ENCODE data around the gene AKAP11. TPM values are rescaled to one million over a fixed set of nuclear protein-coding genes. Genes with fewer than 3 reads are reported as not detected.

Gene AKAP11
- total RNA-seq, 1 donor from 2014 or later = 37.2 TPM

- H3K4me1 ChIP-seq = no peaks in the 10 kb centered on the region
- no peak for ATAC-seq
These were observed 92.1 kb downstream of the AKAP11 start for GRCh38 chr13:42363941-42364612.

DNA sequence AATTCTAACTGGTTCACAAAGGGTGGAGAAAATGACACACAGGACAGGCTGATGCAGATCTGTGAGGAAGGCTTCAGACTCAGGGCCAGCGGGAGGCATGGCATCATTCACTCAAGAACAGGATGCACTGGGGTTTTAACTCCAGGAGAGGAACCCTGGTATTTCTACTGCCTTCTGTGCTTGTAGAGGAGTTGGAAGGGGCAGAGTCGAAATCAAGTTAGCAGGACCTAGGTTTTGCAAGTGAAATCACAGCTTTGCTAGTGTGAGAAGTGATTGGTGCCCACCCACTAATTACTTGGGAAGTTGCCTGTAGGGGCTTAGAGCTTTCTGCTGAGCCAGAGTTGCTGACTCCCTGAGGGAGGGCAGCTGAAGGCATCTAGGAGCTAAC is 92.7 kb downstream of the AKAP11 start:
- no peaks in the 10 kb centered on the region for H3K27me3 ChIP-seq
- intact Hi-C loops (cut with DNase I) = no loop called here
- H3K36me3 ChIP-seq = no peaks in the 10 kb centered on the region
- no peak overlapping the region for H3K4me3 ChIP-seq
- TF ChIP-seq, protein P1, sequence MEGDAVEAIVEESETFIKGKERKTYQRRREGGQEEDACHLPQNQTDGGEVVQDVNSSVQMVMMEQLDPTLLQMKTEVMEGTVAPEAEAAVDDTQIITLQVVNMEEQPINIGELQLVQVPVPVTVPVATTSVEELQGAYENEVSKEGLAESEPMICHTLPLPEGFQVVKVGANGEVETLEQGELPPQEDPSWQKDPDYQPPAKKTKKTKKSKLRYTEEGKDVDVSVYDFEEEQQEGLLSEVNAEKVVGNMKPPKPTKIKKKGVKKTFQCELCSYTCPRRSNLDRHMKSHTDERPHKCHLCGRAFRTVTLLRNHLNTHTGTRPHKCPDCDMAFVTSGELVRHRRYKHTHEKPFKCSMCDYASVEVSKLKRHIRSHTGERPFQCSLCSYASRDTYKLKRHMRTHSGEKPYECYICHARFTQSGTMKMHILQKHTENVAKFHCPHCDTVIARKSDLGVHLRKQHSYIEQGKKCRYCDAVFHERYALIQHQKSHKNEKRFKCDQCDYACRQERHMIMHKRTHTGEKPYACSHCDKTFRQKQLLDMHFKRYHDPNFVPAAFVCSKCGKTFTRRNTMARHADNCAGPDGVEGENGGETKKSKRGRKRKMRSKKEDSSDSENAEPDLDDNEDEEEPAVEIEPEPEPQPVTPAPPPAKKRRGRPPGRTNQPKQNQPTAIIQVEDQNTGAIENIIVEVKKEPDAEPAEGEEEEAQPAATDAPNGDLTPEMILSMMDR (IDR thresholded peaks at IDR 0.05) = no peak
- ATAC-seq = no peak
- H3K9me3 ChIP-seq = no peaks in the 10 kb centered on the region
- H3K4me1 ChIP-seq = no peaks in the 10 kb centered on the region
- no peak overlapping the region for H3K27ac ChIP-seq
- no peak for DNase-seq

More at GRCh38 chr13:42363941-42364612, 92.1 kb downstream of the AKAP11 start:
- Histone ChIP-seq H3K36me3 (no peaks in the 10 kb centered on the region), H3K27me3 (no peaks in the 10 kb centered on the region), H3K27ac (no peak overlapping the region), H3K4me3 (no peak overlapping the region), H3K9me3 (no peaks in the 10 kb centered on the region)
- TF ChIP-seq, protein P1 (IDR thresholded peaks at IDR 0.05) = no peak
- no peak for DNase-seq
- intact Hi-C loops (cut with DNase I) = no loop called here

DNA sequence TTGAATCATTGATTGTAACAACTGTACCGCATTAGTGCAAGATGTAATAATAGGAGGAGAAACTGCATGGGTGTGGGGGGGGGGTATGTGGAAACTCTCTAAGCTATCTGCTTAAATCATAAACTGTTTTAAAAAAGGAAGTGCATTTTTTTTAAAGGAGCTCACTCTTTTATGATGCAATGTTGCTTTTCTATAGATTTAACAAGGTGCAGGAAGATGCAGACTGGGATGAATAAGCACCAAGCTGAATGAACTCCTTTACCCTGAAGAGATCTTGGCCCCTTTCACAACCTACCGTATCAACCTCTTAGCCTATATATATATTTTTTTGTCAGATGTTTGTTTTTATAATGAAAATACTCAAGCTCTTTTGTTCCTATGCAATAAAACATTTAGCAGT is 95.9 kb downstream of the AKAP11 start:
- TF ChIP-seq, protein P1 (IDR thresholded peaks at IDR 0.05) = no peak
- no peaks in the 10 kb centered on the region for H3K27me3 ChIP-seq
- DNase-seq (no peak), ATAC-seq (no peak)
- no peak overlapping the region for H3K27ac ChIP-seq
- intact Hi-C loops (cut with DNase I) = no loop called here
- H3K9me3 ChIP-seq = no peaks in the 10 kb centered on the region
- no peaks in the 10 kb centered on the region for H3K4me1 ChIP-seq
- no peak overlapping the region for H3K4me3 ChIP-seq
- no peaks in the 10 kb centered on the region for H3K36me3 ChIP-seq

DNA sequence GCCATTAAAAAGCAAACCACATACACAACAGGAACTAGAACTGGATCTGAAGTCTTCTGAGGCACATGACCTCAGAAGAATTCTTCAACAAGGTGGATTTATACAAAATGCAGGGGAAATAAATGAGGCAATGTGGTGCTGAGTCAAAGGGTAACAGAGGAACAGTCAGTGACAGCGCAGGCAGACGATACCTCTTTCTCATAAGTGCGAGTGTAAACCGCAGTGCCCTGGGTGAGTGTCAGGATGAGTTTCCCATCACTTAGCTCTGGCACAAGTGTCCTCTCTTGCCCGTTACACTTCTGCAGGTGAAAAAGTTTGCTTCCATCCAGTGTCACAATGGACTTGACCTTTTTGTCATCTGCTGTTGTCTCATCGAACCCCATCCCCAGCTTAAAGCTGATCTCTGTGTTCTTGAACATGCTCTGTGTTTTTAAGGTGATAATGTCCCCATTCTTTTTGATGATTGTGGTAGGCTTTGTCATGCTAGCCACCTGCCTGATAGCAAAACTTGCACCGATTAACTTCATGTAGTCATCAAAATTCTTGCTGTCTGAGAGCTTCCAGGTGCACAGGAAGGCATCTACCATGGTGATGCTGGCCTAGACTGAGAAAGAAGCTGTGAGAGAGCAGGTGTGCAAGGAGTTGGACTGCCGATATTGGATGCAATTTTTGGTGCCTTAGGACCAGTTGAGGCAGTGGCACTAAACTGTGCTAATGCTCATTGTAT is 97.3 kb downstream of the AKAP11 start:
- no peaks in the 10 kb centered on the region for H3K4me1 ChIP-seq
- intact Hi-C loops (cut with DNase I) = no loop called here
- H3K4me3 ChIP-seq = no peak overlapping the region
- no peaks in the 10 kb centered on the region for H3K36me3 ChIP-seq
- ATAC-seq (no peak), DNase-seq (no peak)
- TF ChIP-seq, protein P1 (IDR thresholded peaks at IDR 0.05) = no peak
- no peaks in the 10 kb centered on the region for H3K9me3 ChIP-seq
- H3K27me3 ChIP-seq = no peaks in the 10 kb centered on the region
- no peak overlapping the region for H3K27ac ChIP-seq

DNA sequence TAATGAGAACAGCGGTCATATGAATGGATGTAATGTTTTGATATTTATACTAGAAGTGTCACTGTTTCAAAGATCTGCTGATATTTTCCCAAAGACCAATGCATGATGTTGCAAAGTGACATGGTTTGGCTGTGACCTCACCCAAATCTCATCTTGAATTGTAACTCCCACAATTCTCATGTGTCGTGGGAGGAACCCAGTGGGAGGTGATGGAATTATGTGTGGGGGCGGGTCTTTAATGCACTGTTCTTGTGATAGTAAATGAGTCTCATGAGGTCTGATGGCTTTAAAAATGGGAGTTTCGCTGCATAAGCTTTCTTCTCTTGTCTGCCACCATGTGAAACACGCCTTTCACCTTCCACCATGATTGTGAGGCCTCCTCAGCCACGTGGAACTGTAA is 98.3 kb downstream of the AKAP11 start:
- TF ChIP-seq, protein P1 (IDR thresholded peaks at IDR 0.05) = no peak
- Histone ChIP-seq H3K36me3 (no peaks in the 10 kb centered on the region), H3K9me3 (no peaks in the 10 kb centered on the region), H3K27me3 (no peaks in the 10 kb centered on the region), H3K4me1 (no peaks in the 10 kb centered on the region), H3K27ac (no peak overlapping the region), H3K4me3 (no peak overlapping the region)
- intact Hi-C loops (cut with DNase I) = no loop called here
- ATAC-seq = no peak
- DNase-seq = no peak

Other genes with a start within 250 kb of the AKAP11 start
- 21.3 TPM for gene DGKH, start 223.5 kb upstream of the AKAP11 start, total RNA-seq

Measured in upper lobe of right lung (tissue), 1 donor.